HG03159 (cell line): ENCODE measurements around the gene CUX1.

Source experiments
- ATAC-seq: cut with Tn5 transposase; IDR thresholded peaks from one replicate; pipeline ENCODE4 v1.9.1; 2021; ENCODE audit warnings: mild to moderate bottlenecking, moderate library complexity; ENCODE audit not compliant: unreplicated experiment

CUX1 gene

GRCh38 chr7:101952355-101953247, 135.2 kb downstream of the CUX1 start:
- ATAC-seq = no peak

- no peak for ATAC-seq
Observed at GRCh38 chr7:101953248-101953819, 135.9 kb downstream of the CUX1 start.

- ATAC-seq = no peak
Observed at GRCh38 chr7:101954499-101954898, 137.1 kb downstream of the CUX1 start.

- no peak for ATAC-seq
Observed at GRCh38 chr7:101956130-101956529, 138.7 kb downstream of the CUX1 start.

GRCh38 chr7:101957744-101958525, 140.5 kb downstream of the CUX1 start:
- ATAC-seq = no peak

- no peak for ATAC-seq
Observed at GRCh38 chr7:101959342-101959741, 141.9 kb downstream of the CUX1 start.

- ATAC-seq = no peak
Observed at GRCh38 chr7:101959829-101960228, 142.4 kb downstream of the CUX1 start.

GRCh38 chr7:101960323-101960722, 142.9 kb downstream of the CUX1 start:
- ATAC-seq = no peak

- ATAC-seq = no peak
Observed at GRCh38 chr7:101960985-101961708, 143.7 kb downstream of the CUX1 start.

- ATAC-seq = no peak
Observed at GRCh38 chr7:101961811-101962210, 144.4 kb downstream of the CUX1 start.

- no peak for ATAC-seq
Observed at GRCh38 chr7:101963693-101964092, 146.3 kb downstream of the CUX1 start.

- ATAC-seq = no peak
Observed at GRCh38 chr7:101964680-101965452, 147.4 kb downstream of the CUX1 start.

- no peak for ATAC-seq
Observed at GRCh38 chr7:101968720-101969466, 151.5 kb downstream of the CUX1 start.

GRCh38 chr7:101969997-101970585, 152.7 kb downstream of the CUX1 start:
- no peak for ATAC-seq

GRCh38 chr7:101970801-101971200, 153.4 kb downstream of the CUX1 start:
- no peak for ATAC-seq

GRCh38 chr7:101971457-101971856, 154.0 kb downstream of the CUX1 start:
- ATAC-seq = no peak

GRCh38 chr7:101972627-101973026, 155.2 kb downstream of the CUX1 start:
- no peak for ATAC-seq

GRCh38 chr7:101973130-101973529, 155.7 kb downstream of the CUX1 start:
- ATAC-seq = no peak

- ATAC-seq = no peak
Observed at GRCh38 chr7:101974393-101974792, 157.0 kb downstream of the CUX1 start.
